Spinal cord (tissue), 10 donors: ENCODE measurements around the gene CYP4F2. TPM values are rescaled to one million over a fixed set of nuclear protein-coding genes. Genes with fewer than 3 reads are reported as not detected.
A peak's percentile ranks its signal among the peaks of the same experiment; 100 is the strongest.
"Not testable (repeated sequence)": the region's sequence is repeated elsewhere in the genome, so short reads cannot be mapped to it uniquely, and the experiment has no call there.

ENCODE experiments used
- DNase-seq, 6 donors: peaks; one replicate each; pipeline versions ENCODE4 v3.0.0 to v3.0.0-alpha.2; 2013 to 2015; ENCODE audit warnings: low spot score in 6 of 6, low read depth in 4 of 6
- H3K27ac ChIP-seq: one replicate; pipeline ENCODE4 v1.5.1; 2013; ENCODE audit warnings: low read depth, low read length, control low read depth
- H3K27me3 ChIP-seq: one replicate; pipeline ENCODE4 v1.6.1; 2013; ENCODE audit warnings: low read length; ENCODE audit not compliant: control insufficient read depth, insufficient read depth
- H3K36me3 ChIP-seq: one replicate; pipeline ENCODE4 v1.6.1; 2013; ENCODE audit warnings: low read length; ENCODE audit not compliant: control insufficient read depth, insufficient read depth
- H3K4me1 ChIP-seq: one replicate; pipeline ENCODE4 v1.6.1; 2013; ENCODE audit warnings: low read length; ENCODE audit not compliant: control insufficient read depth, insufficient read depth
- H3K4me3 ChIP-seq: one replicate; pipeline ENCODE4 v1.5.1; 2013; ENCODE audit warnings: low read depth, low read length, control low read depth
- H3K9me3 ChIP-seq: one replicate; pipeline ENCODE4 v1.6.1; 2013; ENCODE audit warnings: low read length; ENCODE audit not compliant: control insufficient read depth, insufficient read depth
- WGBS: methylation state at CpG from one replicate; pipeline ENCODE4 v1.1.5; 2013; ENCODE audit warnings: missing lambda C conversion rate; ENCODE audit not compliant: insufficient coverage; 5-methylcytosine and 5-hydroxymethylcytosine counted together
- long read RNA-seq, 4 donors: transcript quantifications; one replicate each; lab custom pipeline, GENCODE V29; 2026
- polyA plus RNA-seq, 2 donors: library from polyadenylated mRNA; unstranded; fragments of 120-200 nt; gene quantifications; one replicate each; pipeline ENCODE4 v1.2.1, GENCODE V29; 2013; ENCODE audit not compliant: insufficient read length in 2 of 2
- total RNA-seq, 2 donors: library from RNA; depleted of rRNA in 1 of 2; stranded (reverse); fragments of 120-200 nt in 1 of 2; fragments of >200 nt in 1 of 2; gene quantifications; one replicate each; pipeline versions ENCODE4 v1.2.3 to v1.2.4, GENCODE V29; 2013 to 2014
- donor health status: healthy.

The CYP4F2 gene, protein sequence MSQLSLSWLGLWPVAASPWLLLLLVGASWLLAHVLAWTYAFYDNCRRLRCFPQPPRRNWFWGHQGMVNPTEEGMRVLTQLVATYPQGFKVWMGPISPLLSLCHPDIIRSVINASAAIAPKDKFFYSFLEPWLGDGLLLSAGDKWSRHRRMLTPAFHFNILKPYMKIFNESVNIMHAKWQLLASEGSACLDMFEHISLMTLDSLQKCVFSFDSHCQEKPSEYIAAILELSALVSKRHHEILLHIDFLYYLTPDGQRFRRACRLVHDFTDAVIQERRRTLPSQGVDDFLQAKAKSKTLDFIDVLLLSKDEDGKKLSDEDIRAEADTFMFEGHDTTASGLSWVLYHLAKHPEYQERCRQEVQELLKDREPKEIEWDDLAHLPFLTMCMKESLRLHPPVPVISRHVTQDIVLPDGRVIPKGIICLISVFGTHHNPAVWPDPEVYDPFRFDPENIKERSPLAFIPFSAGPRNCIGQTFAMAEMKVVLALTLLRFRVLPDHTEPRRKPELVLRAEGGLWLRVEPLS
- under 1 TPM in 1 of 2 donors, not detected in 1; 0.17 TPM for total RNA-seq
- polyA plus RNA-seq = under 1 TPM; 0.59 to 0.86 TPM
- long read RNA-seq, donor 1 = 0 reads
- long read RNA-seq, donor 2 = 0 reads
- long read RNA-seq, donor 3 = 0 reads
- long read RNA-seq, donor 4 = 0 reads

DNA sequence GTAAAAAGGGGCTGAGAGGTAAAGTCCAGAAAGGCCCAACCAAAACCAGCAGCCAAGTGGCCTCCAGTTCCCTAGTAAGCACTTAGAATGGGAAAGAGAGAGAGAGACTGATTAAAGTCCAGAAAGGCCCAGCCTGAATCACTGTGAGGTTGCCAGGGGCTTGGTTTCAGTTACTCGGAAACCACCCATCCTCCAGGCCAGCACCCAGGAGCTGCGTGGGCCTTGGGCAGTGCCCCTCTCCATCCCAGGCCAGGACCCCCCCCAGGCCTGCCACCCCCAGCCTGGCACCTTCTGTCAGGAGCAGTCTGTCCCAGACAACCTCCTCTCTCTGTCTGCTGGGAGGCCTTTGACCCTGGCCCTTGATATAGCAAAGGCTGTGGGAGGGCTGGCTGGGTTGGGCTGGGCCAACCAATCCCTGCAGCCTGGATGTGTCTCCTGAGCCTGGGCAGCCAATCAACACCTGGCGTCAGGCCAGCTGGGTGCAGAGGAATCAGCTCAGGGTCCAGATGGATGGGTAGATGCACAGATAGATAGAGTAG lies at the start of gene CYP4F2:
CYP4F2 (minus strand) TSS at position 337 of the 539 bp plus-strand sequence. CDS start 463 bp downstream, outside the sequence.
- Histone ChIP-seq H3K27ac (no peak within 1 kb of the TSS), H3K27me3 (no peaks in the 10 kb centered on the region), H3K4me3 (no peak within 1 kb of the TSS), H3K36me3 (no peaks in the 10 kb centered on the region), H3K9me3 (no peaks in the 10 kb centered on the region), H3K4me1 (no peaks in the 10 kb centered on the region)
- 66% methylated on average over 3 of the region's 3 CpGs for WGBS
- peak in 1 of 6 donors; percentile 25 for DNase-seq

DNA sequence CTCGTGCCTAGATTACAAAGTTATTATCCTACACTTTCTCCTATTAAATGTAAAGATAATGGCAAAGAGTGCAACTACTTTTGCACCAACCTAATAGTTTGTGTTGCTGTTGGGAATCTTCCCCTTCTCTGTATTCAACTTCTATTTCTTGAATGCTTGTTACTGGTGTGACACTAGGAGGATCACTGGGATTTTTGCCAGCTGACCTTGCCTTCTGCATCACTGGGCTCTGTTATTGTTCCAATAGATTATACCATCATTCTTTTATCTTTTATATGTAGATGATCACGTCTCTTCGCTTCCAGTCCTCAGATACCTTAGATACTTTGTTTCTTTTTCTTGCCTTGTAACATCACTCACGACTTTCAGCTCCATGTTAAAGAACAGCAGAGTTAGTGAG lies 47.4 kb upstream of the CYP4F2 start:
- H3K4me1 ChIP-seq = no peaks in the 10 kb centered on the region
- no peak for DNase-seq
- WGBS = no CpG with 5 or more reads among the region's 4 CpGs
- H3K27me3 ChIP-seq = no peaks in the 10 kb centered on the region
- H3K36me3 ChIP-seq = no peaks in the 10 kb centered on the region
- no peak overlapping the region for H3K4me3 ChIP-seq
- no peak overlapping the region for H3K27ac ChIP-seq
- H3K9me3 ChIP-seq = peaks cover 3% of the 10 kb centered on the region

DNA sequence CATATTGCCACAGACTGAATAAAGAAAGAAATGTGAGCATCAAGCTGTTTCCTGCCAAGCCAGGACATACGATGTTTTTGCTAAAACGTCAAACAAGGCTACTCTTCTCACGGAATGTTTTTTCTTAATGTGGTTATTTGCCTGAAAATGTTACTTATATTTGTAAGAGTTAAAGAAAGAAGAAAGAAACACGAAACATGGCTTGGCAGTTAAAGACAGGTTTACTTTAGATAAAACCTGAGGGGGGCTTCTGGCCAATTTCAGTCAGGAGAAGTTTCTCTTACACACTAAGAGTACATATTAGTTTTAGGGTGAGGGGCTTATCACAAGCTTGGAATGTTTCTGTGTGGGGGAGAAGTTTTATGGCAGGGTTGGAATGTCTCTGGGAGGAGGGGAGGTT lies 46.5 kb upstream of the CYP4F2 start:
- H3K27ac ChIP-seq = no peak overlapping the region
- H3K4me3 ChIP-seq = no peak overlapping the region
- H3K36me3 ChIP-seq = no peaks in the 10 kb centered on the region
- 84% methylated on average over 3 of the region's 4 CpGs for WGBS
- no peaks in the 10 kb centered on the region for H3K4me1 ChIP-seq
- DNase-seq = no peak
- H3K27me3 ChIP-seq = no peaks in the 10 kb centered on the region
- peaks cover 3% of the 10 kb centered on the region for H3K9me3 ChIP-seq

DNA sequence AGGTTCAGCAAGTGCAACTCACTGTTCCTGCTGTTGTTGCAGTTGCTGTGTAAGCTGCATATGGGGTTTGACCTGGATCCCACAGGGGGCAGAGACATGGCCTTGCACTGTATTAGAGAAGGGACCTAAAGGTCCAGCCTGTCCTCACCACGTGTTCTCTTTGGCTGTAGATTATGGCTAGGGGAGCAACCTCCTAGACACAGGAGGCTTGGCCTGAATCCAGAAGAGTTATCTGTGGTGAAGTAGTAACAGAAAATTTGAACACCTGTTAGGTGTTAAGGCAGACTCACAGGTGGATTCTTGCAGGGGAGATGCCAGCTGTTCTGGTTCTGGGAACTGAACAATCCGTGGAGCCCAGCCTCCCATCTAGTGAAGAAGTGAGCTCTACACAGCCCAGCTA lies 39.9 kb upstream of the CYP4F2 start:
- WGBS = 48% methylated on average over 2 of the region's 2 CpGs
- Histone ChIP-seq H3K4me3 (no peak overlapping the region), H3K27ac (no peak overlapping the region), H3K36me3 (no peaks in the 10 kb centered on the region), H3K27me3 (no peaks in the 10 kb centered on the region), H3K4me1 (peaks cover 8% of the 10 kb centered on the region), H3K9me3 (no peaks in the 10 kb centered on the region)
- no peak for DNase-seq

DNA sequence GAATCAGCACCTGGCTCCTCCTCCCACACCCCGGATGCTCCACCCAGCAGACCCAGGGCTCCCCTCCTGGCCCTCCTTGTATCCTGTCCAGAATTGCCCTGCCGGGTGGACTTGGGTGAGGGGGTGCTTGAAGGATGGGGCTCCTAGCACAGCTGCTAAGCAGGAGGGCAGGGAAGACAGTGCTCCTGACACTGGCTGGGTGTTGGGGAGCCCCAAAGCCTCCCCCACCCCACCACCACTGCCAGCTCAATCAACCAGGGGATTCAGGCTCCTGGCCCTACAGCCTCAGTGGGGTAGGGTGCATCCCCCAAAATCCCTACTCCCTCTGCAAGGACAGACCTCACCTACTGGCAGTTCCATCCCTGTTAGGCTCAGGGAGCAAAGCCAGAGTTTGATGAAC lies 39.1 kb upstream of the CYP4F2 start:
- Histone ChIP-seq H3K36me3 (no peaks in the 10 kb centered on the region), H3K4me1 (peaks cover 8% of the 10 kb centered on the region), H3K9me3 (no peaks in the 10 kb centered on the region), H3K4me3 (no peak overlapping the region), H3K27me3 (no peaks in the 10 kb centered on the region), H3K27ac (no peak overlapping the region)
- WGBS = no CpG with 5 or more reads among the region's 2 CpGs
- DNase-seq = no peak

DNA sequence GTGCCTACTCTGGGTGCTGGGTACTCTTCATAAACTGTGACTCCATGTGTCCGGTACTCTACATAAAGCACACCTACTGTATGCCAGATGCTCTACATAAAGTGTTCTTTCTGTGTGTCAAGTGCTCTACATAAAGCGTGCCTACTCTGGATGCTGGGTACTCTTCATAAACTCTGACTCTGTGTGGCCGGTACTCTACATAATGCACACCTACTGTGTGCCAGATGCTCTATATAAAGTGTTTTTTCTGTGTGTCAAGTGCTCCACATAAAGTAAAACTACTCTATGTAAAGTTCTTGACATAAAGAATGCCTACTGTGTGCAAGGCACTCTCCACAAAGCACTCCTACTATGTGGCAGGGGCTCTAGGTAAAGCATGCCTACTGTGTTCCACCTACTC lies 38.3 kb upstream of the CYP4F2 start:
- peaks cover 8% of the 10 kb centered on the region for H3K4me1 ChIP-seq
- H3K9me3 ChIP-seq = no peaks in the 10 kb centered on the region
- no CpG with 5 or more reads among the region's 3 CpGs for WGBS
- no peak overlapping the region for H3K27ac ChIP-seq
- no peak for DNase-seq
- no peak overlapping the region for H3K4me3 ChIP-seq
- peaks cover 1% of the 10 kb centered on the region for H3K27me3 ChIP-seq
- H3K36me3 ChIP-seq = no peaks in the 10 kb centered on the region

DNA sequence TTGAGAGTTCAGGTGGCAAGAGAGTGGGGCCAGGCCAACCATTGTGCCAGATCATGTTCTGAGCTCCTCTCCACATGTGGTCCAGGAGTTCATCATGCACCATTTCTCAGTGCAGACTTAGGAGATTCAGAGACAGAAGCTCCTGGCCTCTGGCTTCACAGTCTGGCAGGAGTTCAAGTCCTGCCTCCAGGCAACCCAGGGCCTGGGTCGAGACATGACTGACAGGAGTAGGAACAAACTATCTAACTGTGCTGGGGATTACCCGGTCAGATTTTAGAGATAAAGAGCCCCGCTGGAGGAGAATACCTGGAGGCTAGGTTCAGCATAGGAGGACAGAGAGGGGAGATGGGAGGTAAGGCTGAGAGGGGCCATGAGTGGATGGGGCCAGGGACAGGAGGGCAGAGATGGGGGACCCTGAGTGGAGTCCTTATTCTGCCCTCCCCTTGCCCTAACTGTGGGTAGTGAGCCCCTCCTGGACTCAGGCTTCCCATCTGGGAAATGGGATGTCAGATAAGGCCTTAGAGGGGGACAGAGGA lies 37.4 kb upstream of the CYP4F2 start:
- Histone ChIP-seq H3K4me1 (peaks cover 8% of the 10 kb centered on the region), H3K4me3 (no peak overlapping the region), H3K36me3 (no peaks in the 10 kb centered on the region), H3K27ac (no peak overlapping the region), H3K27me3 (peaks cover 5% of the 10 kb centered on the region), H3K9me3 (no peaks in the 10 kb centered on the region)
- WGBS = 52% methylated on average over 3 of the region's 3 CpGs
- DNase-seq = no peak

DNA sequence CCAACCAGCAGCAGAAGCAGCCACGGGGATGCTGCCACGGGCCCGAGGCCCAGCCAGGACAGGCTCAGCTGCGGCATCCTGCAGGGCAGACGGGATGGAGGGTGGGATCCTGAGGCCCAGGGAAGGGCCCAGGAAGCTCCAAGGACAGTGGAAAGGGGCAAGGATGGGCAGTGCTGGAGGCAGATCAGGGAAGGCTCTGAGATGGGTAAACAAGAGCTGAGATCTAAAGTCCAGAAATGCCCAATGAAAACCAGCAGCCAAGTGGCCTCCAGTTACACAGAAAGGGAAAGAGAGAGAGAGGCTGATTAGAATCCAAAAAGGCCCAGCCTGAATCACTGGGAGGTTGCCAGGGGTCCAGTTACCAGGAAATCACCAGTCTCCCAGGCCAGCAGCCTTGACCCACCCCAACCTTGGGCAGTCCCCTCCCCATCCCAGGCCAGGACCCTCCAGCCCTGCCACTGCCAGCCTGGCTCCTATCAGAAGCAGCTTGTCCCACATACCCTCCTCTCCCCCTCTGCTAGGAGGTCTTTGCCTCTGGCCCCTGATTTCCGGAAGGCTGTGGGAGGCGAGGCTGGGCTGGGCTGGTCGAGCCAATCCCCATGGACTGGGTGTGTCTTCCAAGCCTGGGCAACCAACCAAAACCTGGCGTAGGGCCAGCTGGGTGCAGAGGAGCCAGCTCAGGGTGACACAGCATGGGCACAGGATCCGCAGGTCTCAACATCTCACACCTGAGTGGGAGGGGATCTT lies 36.6 kb upstream of the CYP4F2 start, which contains the start of gene CYP4F11:
CYP4F11 (minus strand) TSS at position 198 of the 747 bp plus-strand sequence; CDS start at position 77, 121 bp downstream.
- H3K27ac ChIP-seq = no peak within 1 kb of the TSS
- no peak within 1 kb of the TSS for H3K4me3 ChIP-seq
- no peaks in the 10 kb centered on the region for H3K36me3 ChIP-seq
- 25% methylated on average over 9 of the region's 10 CpGs for WGBS
- DNase-seq = peak in 1 of 6 donors; percentile 27
- peaks cover 8% of the 10 kb centered on the region for H3K4me1 ChIP-seq
- H3K9me3 ChIP-seq = no peaks in the 10 kb centered on the region
- H3K27me3 ChIP-seq = peaks cover 5% of the 10 kb centered on the region

DNA sequence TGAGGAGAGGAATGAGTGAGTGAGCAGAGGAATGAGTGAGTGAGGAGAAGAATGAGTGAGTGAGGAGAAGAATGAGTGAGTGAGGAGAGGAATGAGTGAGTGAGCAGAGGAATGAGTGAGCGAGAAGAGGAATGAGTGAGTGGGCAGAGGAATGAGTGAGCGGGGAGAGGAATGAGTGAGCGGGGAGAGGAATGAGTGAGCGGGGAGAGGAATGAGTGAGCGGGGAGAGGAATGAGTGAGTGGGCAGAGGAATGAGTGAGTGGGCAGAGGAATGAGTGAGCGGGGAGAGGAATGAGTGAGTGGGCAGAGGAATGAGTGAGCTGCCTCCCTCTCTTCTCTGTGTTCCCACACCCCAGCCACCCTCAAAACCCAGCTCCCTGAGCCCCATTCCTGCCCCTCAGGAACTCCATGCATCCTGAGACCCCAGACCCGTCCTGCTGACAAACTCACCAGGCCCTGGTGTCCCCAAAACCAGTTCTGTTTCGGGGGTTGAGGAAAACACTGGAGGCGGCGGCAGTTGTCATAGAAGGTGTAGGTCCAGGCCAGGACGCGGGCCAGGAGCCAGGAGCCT lies 36.0 kb upstream of the CYP4F2 start:
- not testable (repeated sequence) for H3K27ac ChIP-seq, H3K4me3 ChIP-seq

More for the DNA sequence above, 36.0 kb upstream of the CYP4F2 start:
- H3K27me3 ChIP-seq, H3K36me3 ChIP-seq, DNase-seq, H3K4me1 ChIP-seq, H3K9me3 ChIP-seq: not testable (repeated sequence)
- WGBS = 34% methylated on average over 10 of the region's 12 CpGs
